ENCODE results near the gene PEAK3.
A peak's percentile ranks its signal among the peaks of the same experiment; 100 is the strongest.

PEAK3 gene

GRCh38 chr19:2271234-2272103 lies 10.5 kb downstream of the PEAK3 start:
- no peak for DNase-seq (ENCODE audit: low read depth, low spot score)

GRCh38 chr19:2270423-2271233 lies 11.3 kb downstream of the PEAK3 start:
- DNase-seq (ENCODE audit: low read depth, low spot score), result peak; percentile 66

GRCh38 chr19:2270157-2270422 lies 11.9 kb downstream of the PEAK3 start:
- DNase-seq (ENCODE audit: low read depth, low spot score), result no peak

- DNase-seq (ENCODE audit: low read depth, low spot score), result peak; percentile 88
Measured at GRCh38 chr19:2269244-2270156, 12.5 kb downstream of the PEAK3 start.

- DNase-seq (ENCODE audit: low read depth, low spot score), result no peak
Measured at GRCh38 chr19:2268861-2269243, 13.1 kb downstream of the PEAK3 start.

- DNase-seq (ENCODE audit: low read depth, low spot score), result no peak
Measured at GRCh38 chr19:2268480-2268830, 13.5 kb downstream of the PEAK3 start.

GRCh38 chr19:2266183-2266993 lies 15.6 kb downstream of the PEAK3 start:
- no peak for DNase-seq (ENCODE audit: low read depth, low spot score)

- DNase-seq (ENCODE audit: low read depth, low spot score), result no peak
Measured at GRCh38 chr19:2261438-2262172, 20.4 kb downstream of the PEAK3 start.

GRCh38 chr19:2260341-2260805 lies 21.6 kb downstream of the PEAK3 start:
- no peak for DNase-seq (ENCODE audit: low read depth, low spot score)

- DNase-seq (ENCODE audit: low read depth, low spot score), result no peak
Measured at GRCh38 chr19:2259336-2259735, 22.6 kb downstream of the PEAK3 start.

GRCh38 chr19:2255982-2256685 lies 25.8 kb downstream of the PEAK3 start, which contains the start of gene JSRP1:
Gene JSRP1, minus strand, starts transcription at chr19:2256417. Its CDS starts 1,103 bp downstream, at chr19:2255314.
- no peak for DNase-seq (ENCODE audit: low read depth, low spot score)

GRCh38 chr19:2255112-2255845 lies 26.7 kb downstream of the PEAK3 start:
- DNase-seq (ENCODE audit: low read depth, low spot score), result no peak

- no peak for DNase-seq (ENCODE audit: low read depth, low spot score)
Measured at GRCh38 chr19:2254064-2254872, 27.7 kb downstream of the PEAK3 start.

GRCh38 chr19:2253106-2254063 lies 28.6 kb downstream of the PEAK3 start:
- no peak for DNase-seq (ENCODE audit: low read depth, low spot score)

GRCh38 chr19:2252797-2253105 lies 29.2 kb downstream of the PEAK3 start:
- DNase-seq (ENCODE audit: low read depth, low spot score), result no peak

- no peak for DNase-seq (ENCODE audit: low read depth, low spot score)
Measured at GRCh38 chr19:2252055-2252796, 29.7 kb downstream of the PEAK3 start.
